Coronary artery (tissue), 2 donors: ENCODE data around the gene CASP2.

Source experiments
- DNase-seq: peaks from one replicate; pipeline ENCODE4 v3.0.0-alpha.2; 2017; ENCODE audit warnings: low spot score
- H3K27ac ChIP-seq, 2 donors: fragments of 200-600 bp; sonication (generic); one replicate each; pipeline ENCODE4 v1.5.1; 2016 to 2019
- H3K4me3 ChIP-seq: fragments of 200-600 bp; sonication (generic); 2 replicates; pipeline ENCODE4 v1.5.1; 2016; ENCODE audit warnings: mild to moderate bottlenecking, moderate library complexity
- CTCF ChIP-seq: fragments of 200-600 bp; sonication (generic); IDR thresholded peaks from one replicate; pipeline ENCODE4 v1.5.1; 2019; ENCODE audit warnings: antibody characterized with exemption

CASP2 gene

GRCh38 chr7:143320620-143321019 lies 32.5 kb downstream of the CASP2 start:
- Histone ChIP-seq H3K4me3 (no peak overlapping the region), H3K27ac (no peak overlapping the region)
- DNase-seq: no peak
- no peak for TF ChIP-seq CTCF

GRCh38 chr7:143321242-143321641 lies 33.1 kb downstream of the CASP2 start:
- no peak for DNase-seq
- no peak overlapping the region for H3K4me3 ChIP-seq
- no peak overlapping the region for H3K27ac ChIP-seq
- no peak for TF ChIP-seq CTCF

GRCh38 chr7:143321734-143322133 lies 33.6 kb downstream of the CASP2 start:
- H3K27ac ChIP-seq: no peak overlapping the region
- TF ChIP-seq CTCF: no peak
- no peak overlapping the region for H3K4me3 ChIP-seq
- DNase-seq: no peak

- no peak for DNase-seq
- Histone ChIP-seq H3K4me3 (no peak overlapping the region), H3K27ac (no peak overlapping the region)
- TF ChIP-seq CTCF: no peak
Measured at GRCh38 chr7:143322760-143323633, 34.8 kb downstream of the CASP2 start.

- no peak overlapping the region for H3K4me3 ChIP-seq
- no peak for DNase-seq
- H3K27ac ChIP-seq: no peak overlapping the region
- TF ChIP-seq CTCF: no peak
Measured at GRCh38 chr7:143323653-143324052, 35.5 kb downstream of the CASP2 start.

GRCh38 chr7:143325240-143325639 lies 37.1 kb downstream of the CASP2 start:
- no peak for TF ChIP-seq CTCF
- Histone ChIP-seq H3K27ac (no peak overlapping the region), H3K4me3 (no peak overlapping the region)
- no peak for DNase-seq

GRCh38 chr7:143327903-143328302 lies 39.8 kb downstream of the CASP2 start:
- no peak for DNase-seq
- TF ChIP-seq CTCF: no peak
- no peak overlapping the region for H3K27ac ChIP-seq
- H3K4me3 ChIP-seq: no peak overlapping the region
